PC-9 (cell line): ENCODE data around the gene ADAMTS7. TPM values are rescaled to one million over a fixed set of nuclear protein-coding genes. Genes with fewer than 3 reads are reported as not detected.
"Not testable (repeated sequence)": the region's sequence is repeated elsewhere in the genome, so short reads cannot be mapped to it uniquely, and the experiment has no call there.

Experiments used
- BruUV-seq: library from RNA; stranded (reverse); fragments of 400-500 nt; replicated peaks from 2 replicates; lab custom pipeline; 2021; lab: Mats Ljungman, UMichigan
- CTCF ChIA-PET: fragments of 300-600 bp; sonication (Branson Sonifier 250); formaldehyde crosslinking; loops from one replicate; lab custom pipeline; 2022; ENCODE audit warnings: antibody characterized with exemption; lab: Charles Lee
- POLR2A ChIA-PET: fragments of 300-600 bp; sonication (Branson Sonifier 250); formaldehyde crosslinking; loops from one replicate; lab custom pipeline; 2022; ENCODE audit warnings: antibody characterized with exemption; ENCODE audit not compliant: unreplicated experiment; lab: Charles Lee
- DNase-seq, 2 experiments: peaks; one replicate each; pipeline versions ENCODE4 v3.0.0 to v3.0.0-alpha.2; 2015 to 2022; ENCODE audit warnings: mixed read lengths in 1 of 2
- H2AFZ ChIP-seq: fragments of 200-600 bp; sonication (generic); 2 replicates; pipeline ENCODE4 v1.8.1; 2017; ENCODE audit warnings: antibody characterized with exemption
- H3F3A ChIP-seq: fragments of 200-600 bp; sonication (generic); 2 replicates; pipeline ENCODE4 v1.8.1; 2017; ENCODE audit warnings: antibody characterized with exemption, mild to moderate bottlenecking, low read depth; ENCODE audit not compliant: insufficient read depth
- H3K27ac ChIP-seq: fragments of 200-600 bp; sonication (generic); 2 replicates; pipeline ENCODE4 v1.6.1; 2016; ENCODE audit warnings: mixed run types
- H3K27me3 ChIP-seq: fragments of 200-600 bp; sonication (generic); 2 replicates; pipeline ENCODE4 v1.6.1; 2016; ENCODE audit warnings: low read depth, mixed run types; ENCODE audit not compliant: insufficient read depth
- H3K36me3 ChIP-seq: fragments of 200-600 bp; sonication (generic); 2 replicates; pipeline ENCODE4 v1.6.1; 2016; ENCODE audit warnings: low read depth, mixed run types
- H3K4me1 ChIP-seq: fragments of 200-600 bp; sonication (generic); replicated peaks from 2 replicates; pipeline ENCODE4 v1.6.1; 2016; ENCODE audit warnings: mixed run types; ENCODE audit not compliant: insufficient read depth
- H3K4me2 ChIP-seq: fragments of 200-600 bp; sonication (generic); 2 replicates; pipeline ENCODE4 v1.6.1; 2017; ENCODE audit warnings: mixed run types
- H3K4me3 ChIP-seq: fragments of 200-600 bp; sonication (generic); 2 replicates; pipeline ENCODE4 v1.6.1; 2016; ENCODE audit warnings: mixed run types
- H3K79me2 ChIP-seq: fragments of 200-600 bp; sonication (generic); 2 replicates; pipeline ENCODE4 v1.6.1; 2017; ENCODE audit warnings: low read depth, mixed run types
- H3K9me2 ChIP-seq: fragments of 200-600 bp; sonication (generic); 2 replicates; pipeline ENCODE4 v1.8.1; 2017; ENCODE audit warnings: mild to moderate bottlenecking; ENCODE audit not compliant: insufficient read depth
- H3K9me3 ChIP-seq: fragments of 200-600 bp; sonication (generic); 2 replicates; pipeline ENCODE4 v1.8.1; 2016; ENCODE audit warnings: low read depth; ENCODE audit not compliant: insufficient read depth
- H4K20me1 ChIP-seq: fragments of 200-600 bp; sonication (generic); 2 replicates; pipeline ENCODE4 v1.8.1; 2017; ENCODE audit not compliant: insufficient read depth
- EZH2 ChIP-seq: fragments of 200-600 bp; sonication (generic); IDR thresholded peaks from 2 replicates; pipeline ENCODE4 v1.8.0; 2017; ENCODE audit warnings: antibody characterized with exemption, low read depth
- intact Hi-C: fragments of 100-400 bp; cut with micrococcal nuclease; formaldehyde crosslinking; loops from one replicate; pipeline ENCODE4 v1.10.0; 2022; ENCODE audit not compliant: unreplicated experiment
- total RNA-seq: library from RNA; stranded (reverse); gene quantifications from 2 replicates; pipeline ENCODE4 v1.2.3, GENCODE V29; 2021
- TF ChIP-seq, protein P1 (sequence below): fragments of 200-600 bp; sonication (generic); conservative IDR thresholded peaks from 2 replicates; pipeline ENCODE4 v1.6.1; 2017; ENCODE audit warnings: mixed run types, antibody characterized with exemption, mild to moderate bottlenecking, moderate library complexity

Gene ADAMTS7
- total RNA-seq, 1 experiment from 2014 or later: 1.3 TPM

- Histone ChIP-seq H3F3A (no peaks in the 10 kb centered on the region), H3K79me2 (no peaks in the 10 kb centered on the region), H3K27me3 (no peaks in the 10 kb centered on the region), H3K27ac (no peak overlapping the region), H3K4me3 (peak overlapping the region; percentile 35; the same call in 1 of the 2 replicates), H3K9me3 (no peaks in the 10 kb centered on the region), H3K9me2 (no peaks in the 10 kb centered on the region), H3K4me1 (no peaks in the 10 kb centered on the region; the same call in 1 of the 2 replicates), H3K4me2 (peak overlapping the region; percentile 63), H4K20me1 (no peaks in the 10 kb centered on the region), H3K36me3 (no peaks in the 10 kb centered on the region), H2AFZ (no peak overlapping the region)
- BruUV-seq: no TSS peak
- POLR2A ChIA-PET: interaction anchor here (0.6 kb wide), 1 partner anchor 445 kb away, joined by 4 read pairs; no protein-coding TSS in a partner anchor
- TF ChIP-seq, protein P1, sequence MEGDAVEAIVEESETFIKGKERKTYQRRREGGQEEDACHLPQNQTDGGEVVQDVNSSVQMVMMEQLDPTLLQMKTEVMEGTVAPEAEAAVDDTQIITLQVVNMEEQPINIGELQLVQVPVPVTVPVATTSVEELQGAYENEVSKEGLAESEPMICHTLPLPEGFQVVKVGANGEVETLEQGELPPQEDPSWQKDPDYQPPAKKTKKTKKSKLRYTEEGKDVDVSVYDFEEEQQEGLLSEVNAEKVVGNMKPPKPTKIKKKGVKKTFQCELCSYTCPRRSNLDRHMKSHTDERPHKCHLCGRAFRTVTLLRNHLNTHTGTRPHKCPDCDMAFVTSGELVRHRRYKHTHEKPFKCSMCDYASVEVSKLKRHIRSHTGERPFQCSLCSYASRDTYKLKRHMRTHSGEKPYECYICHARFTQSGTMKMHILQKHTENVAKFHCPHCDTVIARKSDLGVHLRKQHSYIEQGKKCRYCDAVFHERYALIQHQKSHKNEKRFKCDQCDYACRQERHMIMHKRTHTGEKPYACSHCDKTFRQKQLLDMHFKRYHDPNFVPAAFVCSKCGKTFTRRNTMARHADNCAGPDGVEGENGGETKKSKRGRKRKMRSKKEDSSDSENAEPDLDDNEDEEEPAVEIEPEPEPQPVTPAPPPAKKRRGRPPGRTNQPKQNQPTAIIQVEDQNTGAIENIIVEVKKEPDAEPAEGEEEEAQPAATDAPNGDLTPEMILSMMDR: no peak
- TF ChIP-seq EZH2: no peak
- CTCF ChIA-PET: interaction anchor here (0.7 to 0.8 kb wide), 2 partner anchors 9 to 14 kb away, joined by 3 to 4 read pairs; no protein-coding TSS in a partner anchor
- DNase-seq: no peak
- intact Hi-C loops: loop anchor here (5.0 kb wide), 2 partner anchors 133 to 443 kb away; no protein-coding TSS in a partner anchor
Observed at GRCh38 chr15:78750566-78750965, 60.7 kb downstream of the ADAMTS7 start.

GRCh38 chr15:78749831-78750230, 61.4 kb downstream of the ADAMTS7 start:
- no TSS peak for BruUV-seq
- no peaks in the 10 kb centered on the region for H3K9me2 ChIP-seq
- TF ChIP-seq, protein P1: no peak
- no peak for TF ChIP-seq EZH2
- no peaks in the 10 kb centered on the region for H3F3A ChIP-seq
- intact Hi-C loops: loop anchor here (5.0 kb wide), 2 partner anchors 133 to 443 kb away; no protein-coding TSS in a partner anchor
- no peak overlapping the region for H3K4me3 ChIP-seq
- no peak overlapping the region for H2AFZ ChIP-seq
- ChIA-PET POLR2A (no interaction called here), CTCF (no interaction called here)
- no peaks in the 10 kb centered on the region for H3K79me2 ChIP-seq
- DNase-seq: no peak
- H3K9me3 ChIP-seq: no peaks in the 10 kb centered on the region
- H3K36me3 ChIP-seq: no peaks in the 10 kb centered on the region
- no peaks in the 10 kb centered on the region for H3K27me3 ChIP-seq
- H3K4me1 ChIP-seq: no peaks in the 10 kb centered on the region; the same call in 1 of the 2 replicates
- no peaks in the 10 kb centered on the region for H4K20me1 ChIP-seq
- no peak overlapping the region for H3K4me2 ChIP-seq
- no peak overlapping the region for H3K27ac ChIP-seq

DNA sequence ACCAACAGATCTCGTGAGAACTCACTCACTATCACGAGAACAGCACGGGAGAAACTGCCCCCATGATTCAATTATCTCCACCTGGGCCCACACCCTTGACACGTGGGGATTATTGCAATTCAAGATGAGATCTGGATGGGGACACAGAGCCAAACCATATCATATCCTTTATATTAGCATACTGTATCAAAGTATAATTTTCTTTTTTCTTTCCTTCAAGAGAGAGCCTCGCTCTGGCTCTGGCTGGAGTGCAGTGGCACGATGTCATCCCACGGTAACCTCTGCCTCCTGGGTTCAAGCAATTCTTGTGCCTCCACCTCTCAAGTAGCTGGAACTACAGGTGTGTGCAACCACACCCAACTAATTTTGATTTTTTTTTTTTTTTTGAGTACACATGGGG, 63.4 kb downstream of the ADAMTS7 start:
- H3K4me3 ChIP-seq, H3K79me2 ChIP-seq, POLR2A ChIA-PET, H3K9me3 ChIP-seq, H3K27ac ChIP-seq, H4K20me1 ChIP-seq, H3F3A ChIP-seq, H2AFZ ChIP-seq, H3K9me2 ChIP-seq, H3K27me3 ChIP-seq, H3K4me2 ChIP-seq, intact Hi-C loops, H3K4me1 ChIP-seq, BruUV-seq, H3K36me3 ChIP-seq, DNase-seq, CTCF ChIA-PET: not testable (repeated sequence)

DNA sequence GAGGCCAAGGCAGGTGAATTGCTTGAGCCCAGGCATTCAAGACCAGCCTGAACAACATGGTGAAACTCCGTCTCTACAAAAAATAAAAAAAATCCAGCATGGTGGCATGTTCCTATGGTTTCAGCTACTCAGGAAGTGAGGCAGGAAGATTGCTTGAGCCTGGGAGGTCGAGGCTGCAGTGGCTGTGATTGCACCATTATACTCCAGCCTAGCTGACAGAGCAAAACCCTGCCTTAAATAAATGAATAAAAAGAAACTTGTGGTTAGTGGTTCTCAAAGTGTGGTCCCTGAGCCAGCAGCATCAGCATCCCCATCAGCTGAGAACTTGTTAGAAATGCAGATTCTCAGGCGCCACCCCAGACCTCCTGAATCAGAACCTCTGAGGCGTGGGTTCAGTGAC, 69.6 kb downstream of the ADAMTS7 start:
- H3K27me3 ChIP-seq, H3K79me2 ChIP-seq, H3F3A ChIP-seq, DNase-seq, BruUV-seq, H3K9me2 ChIP-seq, H3K36me3 ChIP-seq, H3K9me3 ChIP-seq, H2AFZ ChIP-seq, POLR2A ChIA-PET, H3K27ac ChIP-seq, H4K20me1 ChIP-seq, intact Hi-C loops, H3K4me1 ChIP-seq, H3K4me3 ChIP-seq, H3K4me2 ChIP-seq: not testable (repeated sequence)
- CTCF ChIA-PET: interaction anchor here (0.6 to 1.2 kb wide), 2 partner anchors 9 to 14 kb away, joined by 3 to 4 read pairs; no protein-coding TSS in a partner anchor
